Mucosa of rectum (tissue), 2 donors: ENCODE measurements around the gene SLC29A2.
"Not testable (repeated sequence)": the region's sequence is repeated elsewhere in the genome, so short reads cannot be mapped to it uniquely, and the experiment has no call there.

Experiments
- H3K27ac ChIP-seq, 2 donors: one replicate each; pipeline ENCODE4 v1.7.0; 2013; ENCODE audit warnings: inconsistent platforms in 2 of 2, low read depth in 2 of 2, low read length in 2 of 2
- H3K27me3 ChIP-seq, 2 donors: one replicate each; pipeline ENCODE4 v1.7.0; 2013; ENCODE audit warnings: low read length in 2 of 2; ENCODE audit not compliant: control insufficient read depth in 2 of 2, insufficient read depth in 2 of 2
- H3K36me3 ChIP-seq, 2 donors: one replicate each; pipeline ENCODE4 v1.7.0; 2013; ENCODE audit warnings: low read length in 2 of 2; ENCODE audit not compliant: control insufficient read depth in 2 of 2, insufficient read depth in 2 of 2
- H3K4me1 ChIP-seq, 2 donors: one replicate each; pipeline ENCODE4 v1.7.0; 2013; ENCODE audit warnings: low read length in 2 of 2, mild to moderate bottlenecking in 1 of 2; ENCODE audit not compliant: control insufficient read depth in 2 of 2, insufficient read depth in 2 of 2
- H3K4me3 ChIP-seq, 2 donors: one replicate each; pipeline ENCODE4 v1.7.0; 2013; ENCODE audit warnings: low read length in 2 of 2
- H3K9ac ChIP-seq, 2 donors: one replicate each; pipeline ENCODE4 v1.7.0; 2013; ENCODE audit warnings: low read length in 2 of 2, low read depth in 1 of 2, mild to moderate bottlenecking in 1 of 2
- H3K9me3 ChIP-seq, 2 donors: one replicate each; pipeline ENCODE4 v1.7.0; 2013; ENCODE audit warnings: low read length in 2 of 2; ENCODE audit not compliant: control insufficient read depth in 2 of 2
- donor health status: healthy.
- donor health status: Normal muscosa, but diverticular disease.

SLC29A2 gene

GRCh38 chr11:66326261-66327111 is 45.1 kb downstream of the SLC29A2 start:
- no peaks in the 10 kb centered on the region for H3K9me3 ChIP-seq
- peaks cover 14 to 15% of the 10 kb centered on the region in 2 donors for H3K4me1 ChIP-seq
- no peak overlapping the region for H3K9ac ChIP-seq
- no peaks in the 10 kb centered on the region for H3K36me3 ChIP-seq
- no peak overlapping the region for H3K4me3 ChIP-seq
- H3K27me3 ChIP-seq: no peaks in the 10 kb centered on the region
- H3K27ac ChIP-seq: peak overlapping the region in 1 of 2 donors; percentile 35

DNA sequence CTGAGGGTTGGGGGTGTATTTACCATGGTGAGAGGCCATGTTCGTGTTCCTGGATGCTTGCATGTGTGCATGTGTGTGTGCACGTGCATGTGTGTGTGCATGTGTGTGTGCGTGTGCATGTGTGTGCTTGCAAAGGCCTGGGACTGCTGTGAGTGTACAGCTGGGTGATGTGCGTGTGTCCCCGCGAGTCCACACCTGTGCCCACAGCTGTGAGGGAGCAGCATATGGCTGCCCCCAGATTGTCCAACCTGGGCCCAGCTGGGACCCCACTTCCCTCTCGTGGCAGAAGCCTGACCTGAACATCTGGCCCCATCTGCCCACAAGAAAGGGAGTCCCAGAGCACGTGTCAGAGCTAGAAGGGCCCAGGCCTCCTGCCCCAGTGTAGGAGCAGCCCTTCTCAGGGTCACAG is 46.3 kb downstream of the SLC29A2 start:
- H3K9me3 ChIP-seq: no peaks in the 10 kb centered on the region
- H3K27me3 ChIP-seq: no peaks in the 10 kb centered on the region
- H3K27ac ChIP-seq: peak overlapping the region in 1 of 2 donors; percentile 9
- H3K4me1 ChIP-seq: peaks cover 14 to 15% of the 10 kb centered on the region in 2 donors
- no peak overlapping the region for H3K9ac ChIP-seq
- no peak overlapping the region for H3K4me3 ChIP-seq
- no peaks in the 10 kb centered on the region for H3K36me3 ChIP-seq

- no peak overlapping the region for H3K4me3 ChIP-seq
- no peak overlapping the region for H3K27ac ChIP-seq
- H3K9ac ChIP-seq: no peak overlapping the region
- no peaks in the 10 kb centered on the region for H3K9me3 ChIP-seq
- no peaks in the 10 kb centered on the region for H3K36me3 ChIP-seq
- H3K27me3 ChIP-seq: no peaks in the 10 kb centered on the region
- peaks cover 14 to 15% of the 10 kb centered on the region in 2 donors for H3K4me1 ChIP-seq
Observed at GRCh38 chr11:66324664-66325063, 46.9 kb downstream of the SLC29A2 start.

DNA sequence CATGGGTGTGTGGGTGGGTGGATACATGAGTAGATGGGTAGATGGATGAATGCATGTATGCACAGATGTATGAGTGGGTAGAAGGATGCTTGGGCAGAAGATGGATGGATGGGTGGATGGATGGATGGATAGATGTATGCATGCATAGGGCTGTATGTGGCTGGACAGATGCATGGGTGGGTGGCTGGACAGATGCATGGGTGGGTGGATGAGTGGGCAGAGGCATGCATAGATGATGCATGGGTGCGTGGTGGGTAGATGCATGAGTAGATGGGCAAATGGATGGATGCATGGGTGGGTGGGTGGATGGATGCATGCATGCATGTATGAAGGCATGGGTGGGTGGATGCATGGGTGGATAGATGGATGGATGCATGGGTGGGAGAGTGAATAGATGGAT is 47.9 kb downstream of the SLC29A2 start:
- no peaks in the 10 kb centered on the region for H3K36me3 ChIP-seq
- H3K4me1 ChIP-seq: peaks cover 13% of the 10 kb centered on the region in 2 donors
- no peaks in the 10 kb centered on the region for H3K27me3 ChIP-seq
- no peak overlapping the region for H3K4me3 ChIP-seq
- H3K9ac ChIP-seq: no peak overlapping the region
- no peak overlapping the region for H3K27ac ChIP-seq
- no peaks in the 10 kb centered on the region for H3K9me3 ChIP-seq

DNA sequence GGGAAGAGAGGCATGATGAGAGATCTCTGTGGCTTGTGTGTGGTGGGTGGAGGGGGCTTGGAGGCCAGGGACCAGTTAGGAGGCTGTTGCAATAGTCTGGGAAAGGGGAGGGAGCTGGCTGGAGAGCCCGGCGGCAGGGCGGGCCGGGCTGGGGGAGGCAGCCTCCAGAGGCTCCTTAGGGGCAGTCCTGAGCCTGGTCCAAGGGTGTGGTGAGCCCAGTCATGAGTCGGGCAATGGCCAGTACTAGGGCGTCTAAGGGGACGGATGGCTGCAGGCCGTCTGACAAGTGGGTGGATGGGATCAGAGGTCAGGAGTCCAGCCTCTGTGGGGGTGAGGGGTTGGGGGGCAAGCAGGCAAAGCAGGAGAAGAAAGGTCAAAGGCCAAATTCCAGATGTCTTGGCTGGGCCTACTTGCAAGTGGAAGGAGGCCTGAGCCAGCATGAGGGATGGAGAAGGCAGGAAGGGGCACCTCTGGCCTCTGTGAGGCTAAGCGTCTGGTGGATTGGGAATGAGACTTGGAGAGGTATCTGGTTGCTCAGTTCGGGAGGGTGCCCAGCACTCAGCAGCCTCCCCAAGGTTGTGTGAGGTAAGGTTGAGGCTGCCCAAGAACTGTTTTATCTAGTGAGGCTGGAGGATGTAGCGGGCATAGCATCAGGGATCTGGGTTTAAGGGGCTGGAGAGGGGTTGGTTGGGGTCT is 48.7 kb downstream of the SLC29A2 start:
- Histone ChIP-seq H3K4me1 (peaks cover 12% of the 10 kb centered on the region in 2 donors), H3K27me3 (no peaks in the 10 kb centered on the region), H3K27ac (no peak overlapping the region), H3K9me3 (no peaks in the 10 kb centered on the region), H3K36me3 (no peaks in the 10 kb centered on the region), H3K9ac (no peak overlapping the region), H3K4me3 (no peak overlapping the region)

DNA sequence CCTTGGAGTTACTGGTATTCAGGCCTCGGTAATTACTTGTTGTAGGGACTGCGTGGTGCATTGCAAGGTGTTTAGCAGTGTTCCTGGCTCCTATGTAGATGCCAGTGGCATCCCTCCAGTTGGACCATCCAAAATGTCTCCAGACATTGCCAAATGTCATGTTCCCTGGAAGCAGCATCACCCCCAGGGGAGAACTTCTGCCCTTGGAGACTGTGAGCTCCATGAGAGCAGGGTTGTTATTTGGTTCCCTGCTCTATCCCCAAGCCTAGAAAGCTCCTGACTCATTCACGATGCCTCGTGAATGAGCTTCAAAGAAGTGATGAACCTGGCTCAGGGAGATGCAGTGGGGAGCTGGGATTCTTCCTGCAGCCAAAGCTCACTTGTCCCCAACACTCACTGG is 50.0 kb downstream of the SLC29A2 start:
- H3K36me3 ChIP-seq: no peaks in the 10 kb centered on the region
- H3K9ac ChIP-seq: no peak overlapping the region
- peaks cover 9% of the 10 kb centered on the region in 2 donors for H3K4me1 ChIP-seq
- no peaks in the 10 kb centered on the region for H3K9me3 ChIP-seq
- no peak overlapping the region for H3K27ac ChIP-seq
- H3K4me3 ChIP-seq: no peak overlapping the region
- H3K27me3 ChIP-seq: no peaks in the 10 kb centered on the region

DNA sequence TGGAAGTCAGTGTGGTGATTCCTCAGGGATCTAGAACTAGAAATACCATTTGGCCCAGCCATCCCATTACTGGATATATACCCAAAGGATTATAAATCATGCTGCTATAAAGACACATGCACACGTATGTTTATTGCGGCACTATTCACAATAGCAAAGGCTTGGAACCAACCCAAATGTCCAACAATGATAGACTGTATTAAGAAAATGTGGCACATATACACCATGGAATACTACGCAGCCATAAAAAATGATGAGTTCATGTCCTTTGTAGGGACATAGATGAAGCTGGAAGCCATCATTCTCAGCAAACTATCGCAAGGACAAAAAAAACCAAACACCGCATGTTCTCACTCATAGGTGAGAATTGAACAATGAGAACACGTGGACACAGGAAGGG is 50.8 kb downstream of the SLC29A2 start:
- H3K4me1 ChIP-seq, H3K36me3 ChIP-seq: not testable (repeated sequence)

DNA sequence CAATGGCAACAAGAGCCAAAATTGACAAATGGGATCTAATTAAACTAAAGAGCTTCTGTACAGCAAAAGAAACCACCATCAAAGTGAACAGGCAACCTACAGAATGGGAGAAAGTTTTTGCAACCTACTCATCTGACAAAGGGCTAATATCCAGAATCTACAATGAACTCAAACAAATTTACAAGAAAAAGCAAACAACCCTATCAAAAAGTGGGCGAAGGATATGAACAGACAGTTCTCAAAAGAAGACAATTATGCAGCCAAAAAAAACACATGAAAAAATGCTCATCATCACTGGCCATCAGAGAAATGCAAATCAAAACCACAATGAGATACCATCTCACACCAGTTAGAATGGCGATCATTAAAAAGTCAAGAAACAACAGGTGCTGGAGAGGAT is 51.3 kb downstream of the SLC29A2 start:
- not testable (repeated sequence) for H3K27me3 ChIP-seq, H3K4me3 ChIP-seq, H3K36me3 ChIP-seq, H3K9ac ChIP-seq, H3K27ac ChIP-seq, H3K9me3 ChIP-seq
- peaks cover 9 to 11% of the 10 kb centered on the region in 2 donors for H3K4me1 ChIP-seq

More for the DNA sequence above, 50.8 kb downstream of the SLC29A2 start:
- not testable (repeated sequence) for H3K27ac ChIP-seq, H3K9ac ChIP-seq, H3K27me3 ChIP-seq, H3K9me3 ChIP-seq, H3K4me3 ChIP-seq

GRCh38 chr11:66318600-66318970 is 53.0 kb downstream of the SLC29A2 start:
- peaks cover 9 to 21% of the 10 kb centered on the region in 2 donors for H3K4me1 ChIP-seq
- H3K27ac ChIP-seq: peak overlapping the region; percentile 21 to 84

More at GRCh38 chr11:66318600-66318970, 53.0 kb downstream of the SLC29A2 start:
- Histone ChIP-seq H3K9me3 (no peaks in the 10 kb centered on the region), H3K9ac (no peak overlapping the region), H3K36me3 (no peaks in the 10 kb centered on the region), H3K4me3 (no peak overlapping the region), H3K27me3 (no peaks in the 10 kb centered on the region)
